Dermis microvascular lymphatic vessel endothelial cell (primary cell): ENCODE data around the gene RER1. TPM values are rescaled to one million over a fixed set of nuclear protein-coding genes. Genes with fewer than 3 reads are reported as not detected.
"Not testable (repeated sequence)": the region's sequence is repeated elsewhere in the genome, so short reads cannot be mapped to it uniquely, and the experiment has no call there.

ENCODE experiments used
- DNase-seq, 2 donors: peaks; one replicate each; pipeline versions ENCODE4 v3.0.0 to v3.0.0-alpha.2; 2010; ENCODE audit warnings: low read depth in 2 of 2
- total RNA-seq: library from RNA; depleted of rRNA; stranded (reverse); fragments of >200 nt; gene quantifications from 2 replicates; pipeline ENCODE4 v1.2.1, GENCODE V29; 2014

RER1 gene
- total RNA-seq, 1 donor from 2014 or later, result 44.5 TPM

GRCh38 chr1:2426540-2426939 is 34.9 kb downstream of the RER1 start:
- DNase-seq, result no peak

GRCh38 chr1:2427051-2427450 is 35.4 kb downstream of the RER1 start:
- no peak for DNase-seq

GRCh38 chr1:2427976-2428375 is 36.3 kb downstream of the RER1 start:
- DNase-seq, result no peak

- DNase-seq, result no peak
These were observed 36.8 kb downstream of the RER1 start for GRCh38 chr1:2428490-2428889.

- DNase-seq, result no peak
These were observed 38.3 kb downstream of the RER1 start for GRCh38 chr1:2429780-2430591.

GRCh38 chr1:2430592-2430973 is 38.9 kb downstream of the RER1 start:
- DNase-seq, result no peak

GRCh38 chr1:2431103-2431502 is 39.5 kb downstream of the RER1 start:
- no peak for DNase-seq

GRCh38 chr1:2431518-2431917 is 39.9 kb downstream of the RER1 start:
- DNase-seq, result no peak

GRCh38 chr1:2432441-2432844 is 40.8 kb downstream of the RER1 start:
- DNase-seq, result no peak

GRCh38 chr1:2433196-2433595 is 41.6 kb downstream of the RER1 start:
- no peak for DNase-seq

GRCh38 chr1:2433936-2434655 is 42.5 kb downstream of the RER1 start:
- no peak for DNase-seq

GRCh38 chr1:2435091-2435490 is 43.5 kb downstream of the RER1 start:
- DNase-seq, result no peak

- no peak for DNase-seq
These were observed 44.2 kb downstream of the RER1 start for GRCh38 chr1:2435746-2436355.

GRCh38 chr1:2436876-2437275 is 45.2 kb downstream of the RER1 start:
- no peak for DNase-seq

- no peak for DNase-seq
These were observed 46.0 kb downstream of the RER1 start for GRCh38 chr1:2437617-2438016.

- DNase-seq, result no peak
These were observed 46.4 kb downstream of the RER1 start for GRCh38 chr1:2438038-2438437.

GRCh38 chr1:2438641-2439040 is 47.0 kb downstream of the RER1 start:
- no peak for DNase-seq

- DNase-seq, result no peak
These were observed 47.7 kb downstream of the RER1 start for GRCh38 chr1:2439369-2439768.

- DNase-seq, result not testable (repeated sequence)
These were observed 48.7 kb downstream of the RER1 start for GRCh38 chr1:2440346-2440745.

GRCh38 chr1:2441746-2442145 is 50.1 kb downstream of the RER1 start:
- no peak for DNase-seq

- DNase-seq, result no peak
These were observed 51.0 kb downstream of the RER1 start for GRCh38 chr1:2442661-2443060.

- DNase-seq, result peak in 1 of 2 donors; percentile 39
These were observed 51.9 kb downstream of the RER1 start for GRCh38 chr1:2443277-2444137.
